ENCODE measurements around the gene PHYKPL. TPM values are rescaled to one million over a fixed set of nuclear protein-coding genes. Genes with fewer than 3 reads are reported as not detected.

PHYKPL gene
- total RNA-seq, 1 experiment from 2014 or later: 48.8 TPM

- H3K27me3 ChIP-seq (ENCODE audit: insufficient read depth, low read length): no peaks in the 10 kb centered on the region
- H2BK120ac ChIP-seq (ENCODE audit: low read depth, low read length, poor library complexity, severe bottlenecking): no peak overlapping the region
- no peak overlapping the region for H2BK12ac ChIP-seq (ENCODE audit: insufficient read length, low read depth, low read length)
- Mint-ChIP-seq H3K27me3 (ENCODE audit: low read depth) (no peaks in the 10 kb centered on the region), H3K9me3 (no peaks in the 10 kb centered on the region; a peak in 1 of 5 replicates), H3K4me1 (peaks cover 17% of the 10 kb centered on the region in 2 experiments), H3K36me3 (ENCODE audit: insufficient read depth in 1 of 3, low read depth in 3 of 3) (peaks cover 44 to 79% (median 60%) of the 10 kb centered on the region in 3 experiments; a peak in 6 of 7 replicates), H3K4me3 (no peak overlapping the region), H3K27ac (no peak overlapping the region)
- H3K23ac ChIP-seq (ENCODE audit: insufficient read length, low read depth, low read length): no peak overlapping the region
- H3K9me3 ChIP-seq (ENCODE audit: control insufficient read depth, low read depth, low read length): no peaks in the 10 kb centered on the region
- no peak for DNase-seq
- H3T11ph ChIP-seq (ENCODE audit: low read length): no peak overlapping the region
- H3K18ac ChIP-seq (ENCODE audit: insufficient read length, low read depth, low read length): no peak overlapping the region
- H3K4ac ChIP-seq (ENCODE audit: low read depth, low read length): no peak overlapping the region
- H2BK15ac ChIP-seq (ENCODE audit: low read depth, low read length): no peak overlapping the region
- H2AK5ac ChIP-seq (ENCODE audit: insufficient read length, low read length): no peak overlapping the region
- H3K4me2 ChIP-seq (ENCODE audit: insufficient read depth, insufficient read length, low read length): no peak overlapping the region
- H4K20me1 ChIP-seq (ENCODE audit: control insufficient read depth, insufficient read depth, insufficient read length): peaks cover 3% of the 10 kb centered on the region
- H3K4me1 ChIP-seq (ENCODE audit: insufficient read depth, low read length): peaks cover 2% of the 10 kb centered on the region; the same call in 1 of the 2 replicates
- H3K14ac ChIP-seq (ENCODE audit: insufficient read depth, low read length): no peak overlapping the region
- no peak for TF ChIP-seq CTCF (conservative IDR thresholded peaks at IDR 0.05)
- no peak overlapping the region for H3K56ac ChIP-seq (ENCODE audit: insufficient read length, low read depth, low read length)
- H3K27ac ChIP-seq (ENCODE audit: insufficient read length, low read depth, low read length): no peak overlapping the region
- H4K5ac ChIP-seq (ENCODE audit: insufficient read length, low read depth, low read length): no peak overlapping the region
- H3K9ac ChIP-seq (ENCODE audit: extremely low read depth, insufficient read length, low read length): no peak overlapping the region
- H2BK20ac ChIP-seq (ENCODE audit: low read depth, low read length, poor library complexity, severe bottlenecking): no peak overlapping the region
- H2AFZ ChIP-seq (ENCODE audit: low read length): no peak overlapping the region
- H3K79me1 ChIP-seq (ENCODE audit: insufficient read depth, low read depth, low read length, poor library complexity, severe bottlenecking): no peaks in the 10 kb centered on the region
- no peaks in the 10 kb centered on the region for H3K23me2 ChIP-seq (ENCODE audit: insufficient read length, low read depth, low read length, poor library complexity, severe bottlenecking)
- no peak overlapping the region for H2BK5ac ChIP-seq (ENCODE audit: insufficient read length, low read length)
- H3K79me2 ChIP-seq (ENCODE audit: insufficient read depth, low read length): no peaks in the 10 kb centered on the region
- WGBS (ENCODE audit: extremely low coverage, insufficient read length, low lambda C conversion rate): no CpG with 5 or more reads among the region's 6 CpGs
- no peak overlapping the region for H4K91ac ChIP-seq (ENCODE audit: insufficient read length, low read depth, low read length)
- H4K8ac ChIP-seq (replicated peaks; ENCODE audit: insufficient read length, low read depth, low read length): no peak overlapping the region
Observed at GRCh38 chr5:178225174-178225573, 7.4 kb downstream of the PHYKPL start.
